Heart right ventricle (tissue), 16 donors: ENCODE results near the gene ERGIC3. TPM values are rescaled to one million over a fixed set of nuclear protein-coding genes. Genes with fewer than 3 reads are reported as not detected.

Source experiments
- ATAC-seq, 8 donors: fragments of 200-7000 bp; cut with Tn5 transposase; one replicate each; pipeline ENCODE4 v1.9.1; 2020; ENCODE audit warnings: mild to moderate bottlenecking in 8 of 8, moderate library complexity in 8 of 8, moderate number of reproducible peaks in 1 of 8
- DNase-seq, 2 donors: peaks; one replicate each; pipeline ENCODE4 v3.0.0-alpha.2; 2020
- H3K27ac ChIP-seq, 10 donors: fragments of 200-600 bp; sonication (generic) in 2 of 10; one replicate each; pipeline versions ENCODE4 v1.5.0 to v1.8.0; 2020 to 2022; ENCODE audit warnings: mild to moderate bottlenecking in 3 of 10
- H3K27me3 ChIP-seq, 7 donors: fragments of 200-600 bp; one replicate each; pipeline ENCODE4 v1.8.0; 2021 to 2022; ENCODE audit warnings: mild to moderate bottlenecking in 2 of 7
- H3K36me3 ChIP-seq, 9 donors: fragments of 200-600 bp; sonication (generic) in 1 of 9; one replicate each; pipeline versions ENCODE4 v1.5.0 to v1.8.0; 2020 to 2022; ENCODE audit warnings: mild to moderate bottlenecking in 2 of 9
- H3K4me1 ChIP-seq, 9 donors: fragments of 200-600 bp; sonication (generic) in 1 of 9; one replicate each; pipeline versions ENCODE4 v1.5.0 to v1.8.0; 2020 to 2022; ENCODE audit warnings: mild to moderate bottlenecking in 4 of 9
- H3K4me3 ChIP-seq, 10 donors: fragments of 200-600 bp; sonication (generic) in 2 of 10; one replicate each; pipeline versions ENCODE4 v1.5.0 to v1.8.0; 2020 to 2022; ENCODE audit warnings: mild to moderate bottlenecking in 7 of 10, moderate library complexity in 2 of 10
- H3K9me3 ChIP-seq, 11 donors: fragments of 200-600 bp in 10 of 11; sonication (generic) in 2 of 11; one replicate each; pipeline versions ENCODE4 v1.5.0 to v1.8.0; 2013 to 2022; ENCODE audit warnings: mild to moderate bottlenecking in 2 of 11, control low read depth in 1 of 11, moderate library complexity in 1 of 11
- WGBS, 2 donors: extraction: QIAGEN DNeasy Blood & Tissue Kit; methylation state at CpG; one replicate each; pipeline ENCODE4 v1.1.7; 2013; ENCODE audit warnings: inconsistent platforms in 1 of 2; 5-methylcytosine and 5-hydroxymethylcytosine counted together
- intact Hi-C, 10 donors: fragments of 100-400 bp; cut with DNase I; formaldehyde crosslinking; loops; one replicate each; pipeline versions ENCODE4 v1.11.1 to v1.14.2; 2022
- polyA plus RNA-seq, 2 donors: library from polyadenylated mRNA; stranded (reverse); fragments of 200-250 nt; gene quantifications; one replicate each; pipeline ENCODE4 v1.2.3, GENCODE V29; 2013
- total RNA-seq, 10 donors: library from RNA; stranded (reverse); fragmentation: NEBNext Ultra II Directional in 3 of 10; extraction: Animal tissue kit (Norgen Biotek cat#: 25700) in 3 of 10; gene quantifications; one replicate each; pipeline versions ENCODE4 v1.2.1 to v1.2.4, GENCODE V29; 2021 to 2023
- TF ChIP-seq, protein P1 (sequence below), 9 donors: fragments of 200-600 bp; sonication (generic) in 2 of 9; IDR thresholded peaks; one replicate each; pipeline versions ENCODE4 v1.5.0 to v1.8.0; 2021 to 2022; ENCODE audit warnings: antibody characterized with exemption in 9 of 9, mild to moderate bottlenecking in 5 of 9, moderate library complexity in 1 of 9
- donor health status: Arrhythmogenic right ventricular cardiomyopathy.
- donor health status: ischemic (EF 13 %, LVEDD 7.1; RV severe dilation, severe dysfunction).
- donor health status: healthy with polysubstance abuse.
- donor health status: DM: no; HTN: yes; CAD: no.
- donor health status: DM: no; HTN: no; CAD: no.
- donor health status: ischemic (EF 25% LVEDD 6.9; RV normal size, moderate dysfunction).
- donor health status: ischemic (EF 25% LVEDD 5.7; RV mildly dilated, moderate dysfunction).
- donor health status: healthy.
- donor health status: DM: yes; HTN: yes; CAD: no.
- donor health status: Ischemic cardiomyopathy.
- donor health status: ischemic (EF 35%, LVEDD 5.7; RV mildly dilated, moderate dysfunction).
- donor health status: nonischemic (EF 11% LVEDD 7.7; RV severe dilation, severe dysfunction).
- donor health status: DM: yes; HTN: yes; CAD: no.
- donor health status: PGD.
- donor health status: ischemic (EF 29% LVEDD 5.4; RV normal size, mild dysfunction).
- donor health status: nonischemic (EF 23%, LVEDD 6.1; RV moderate dilation, normal function).

ERGIC3 gene
- total and polyA plus RNA-seq, 12 donors, result 40.9 to 143 (median 103) TPM

DNA sequence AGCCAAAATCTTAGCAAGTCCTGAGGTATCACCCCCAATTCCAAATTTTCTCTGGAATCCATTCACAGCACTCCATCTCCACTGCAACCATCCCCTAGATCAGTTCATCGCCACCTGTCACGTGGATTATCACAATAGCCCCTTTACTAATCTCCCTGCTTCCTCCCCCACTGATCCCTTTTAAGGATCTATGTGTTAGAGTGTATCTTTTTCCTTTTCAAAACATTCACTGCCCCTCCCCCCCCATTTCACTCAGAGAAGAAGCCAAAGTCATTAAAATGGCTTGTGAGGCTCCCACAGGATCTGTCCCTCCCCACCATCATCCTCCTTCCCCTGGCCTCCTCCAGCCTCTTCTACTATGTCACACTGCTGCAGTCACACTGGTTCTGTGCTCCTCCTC, 55.3 kb downstream of the ERGIC3 start:
- Histone ChIP-seq H3K27ac (no peak overlapping the region), H3K4me3 (no peak overlapping the region), H3K4me1 (peaks cover 0 to 18% (median 16%) of the 10 kb centered on the region in 9 donors), H3K9me3 (no peaks in the 10 kb centered on the region), H3K27me3 (peaks cover 0 to 33% (median 18%) of the 10 kb centered on the region in 7 donors), H3K36me3 (no peaks in the 10 kb centered on the region)
- TF ChIP-seq, protein P1, sequence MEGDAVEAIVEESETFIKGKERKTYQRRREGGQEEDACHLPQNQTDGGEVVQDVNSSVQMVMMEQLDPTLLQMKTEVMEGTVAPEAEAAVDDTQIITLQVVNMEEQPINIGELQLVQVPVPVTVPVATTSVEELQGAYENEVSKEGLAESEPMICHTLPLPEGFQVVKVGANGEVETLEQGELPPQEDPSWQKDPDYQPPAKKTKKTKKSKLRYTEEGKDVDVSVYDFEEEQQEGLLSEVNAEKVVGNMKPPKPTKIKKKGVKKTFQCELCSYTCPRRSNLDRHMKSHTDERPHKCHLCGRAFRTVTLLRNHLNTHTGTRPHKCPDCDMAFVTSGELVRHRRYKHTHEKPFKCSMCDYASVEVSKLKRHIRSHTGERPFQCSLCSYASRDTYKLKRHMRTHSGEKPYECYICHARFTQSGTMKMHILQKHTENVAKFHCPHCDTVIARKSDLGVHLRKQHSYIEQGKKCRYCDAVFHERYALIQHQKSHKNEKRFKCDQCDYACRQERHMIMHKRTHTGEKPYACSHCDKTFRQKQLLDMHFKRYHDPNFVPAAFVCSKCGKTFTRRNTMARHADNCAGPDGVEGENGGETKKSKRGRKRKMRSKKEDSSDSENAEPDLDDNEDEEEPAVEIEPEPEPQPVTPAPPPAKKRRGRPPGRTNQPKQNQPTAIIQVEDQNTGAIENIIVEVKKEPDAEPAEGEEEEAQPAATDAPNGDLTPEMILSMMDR (IDR thresholded peaks at IDR 0.05), result no peak
- DNase-seq (no peak), ATAC-seq (no peak)
- 73 to 83% methylated on average over 2 of the region's 2 CpGs for WGBS, 2 donors
- intact Hi-C loops, result no loop called here

DNA sequence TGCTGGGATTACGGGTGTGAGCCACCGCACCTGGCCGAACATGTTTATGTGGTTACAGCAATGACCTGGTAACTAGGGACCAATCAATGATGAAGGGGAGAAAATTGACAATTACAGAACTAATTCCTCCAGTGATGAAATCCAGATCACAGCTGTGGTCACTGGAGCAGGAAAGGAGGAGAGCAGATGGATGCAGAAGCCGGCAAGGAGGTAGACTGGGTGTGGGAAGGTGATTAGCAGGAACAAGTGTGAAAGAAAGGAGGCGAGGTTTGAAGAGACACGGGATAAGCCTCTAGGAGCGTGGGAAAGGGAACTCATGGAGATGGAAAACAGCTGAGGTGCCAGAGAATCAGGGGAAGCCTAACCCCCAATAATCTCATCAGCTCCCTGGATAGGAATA, 56.6 kb downstream of the ERGIC3 start:
- H3K36me3 ChIP-seq, result no peaks in the 10 kb centered on the region
- no peak for ATAC-seq
- peaks cover 0 to 35% (median 21%) of the 10 kb centered on the region in 7 donors for H3K27me3 ChIP-seq
- H3K9me3 ChIP-seq, result no peaks in the 10 kb centered on the region
- peaks cover 0 to 18% (median 17%) of the 10 kb centered on the region in 9 donors for H3K4me1 ChIP-seq
- TF ChIP-seq, protein P1 (IDR thresholded peaks at IDR 0.05), result no peak
- no peak for DNase-seq
- WGBS, 2 donors, result 67 to 69% methylated on average over 7 of the region's 7 CpGs
- intact Hi-C loops, result no loop called here
- H3K4me3 ChIP-seq, result no peak overlapping the region
- H3K27ac ChIP-seq, result no peak overlapping the region

DNA sequence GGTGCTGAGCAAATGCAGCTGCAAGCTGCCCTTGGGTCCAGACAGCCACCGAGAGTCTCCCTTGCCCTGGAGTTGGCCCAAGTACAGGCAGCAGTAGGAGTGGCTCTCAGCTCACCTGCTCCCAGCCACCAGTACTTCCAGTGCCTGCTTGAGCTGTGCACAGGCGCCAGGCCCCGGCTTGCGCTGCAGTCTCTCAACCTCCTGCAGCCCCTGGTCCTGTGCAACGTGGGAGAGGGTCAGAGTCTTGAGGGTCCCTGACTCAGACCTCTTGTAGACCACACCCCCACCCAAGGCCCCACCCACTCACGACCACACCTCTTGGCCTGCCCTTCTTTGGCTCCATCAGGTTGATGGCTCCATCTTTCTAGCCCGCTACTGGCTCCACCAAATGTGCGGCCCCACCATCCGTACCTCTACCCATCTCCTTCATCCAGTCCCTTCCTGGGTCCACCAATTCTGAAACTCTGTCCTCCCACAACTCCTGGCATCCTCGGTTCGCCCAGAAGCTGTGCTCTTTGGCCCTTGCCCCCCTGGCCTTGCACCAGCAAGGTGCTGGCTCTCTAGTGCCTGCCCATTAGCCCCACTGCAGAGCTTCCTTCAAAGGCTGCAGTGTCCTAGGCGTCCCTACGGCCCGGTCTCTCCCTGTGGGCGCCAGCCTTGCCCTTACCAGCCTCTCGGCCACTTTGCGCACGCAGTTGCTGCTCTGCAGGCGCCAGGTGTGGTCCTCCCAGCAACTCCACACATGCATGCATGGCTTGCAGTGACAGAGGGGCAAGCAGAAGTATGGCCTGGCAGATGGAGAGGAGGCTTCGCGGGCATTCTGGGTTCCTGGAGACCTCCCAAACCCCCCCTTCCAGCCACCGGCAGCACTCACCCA, 57.3 kb downstream of the ERGIC3 start:
- TF ChIP-seq, protein P1 (IDR thresholded peaks at IDR 0.05), result no peak
- DNase-seq (no peak), ATAC-seq (no peak)
- H3K27me3 ChIP-seq, result peaks cover 0 to 35% (median 21%) of the 10 kb centered on the region in 7 donors
- H3K4me1 ChIP-seq, result peaks cover 0 to 18% (median 17%) of the 10 kb centered on the region in 9 donors
- H3K36me3 ChIP-seq, result no peaks in the 10 kb centered on the region
- H3K27ac ChIP-seq, result no peak overlapping the region
- 83 to 85% methylated on average over 22 of the region's 22 CpGs for WGBS, 2 donors
- no peaks in the 10 kb centered on the region for H3K9me3 ChIP-seq
- no peak overlapping the region for H3K4me3 ChIP-seq
- intact Hi-C loops, result no loop called here

DNA sequence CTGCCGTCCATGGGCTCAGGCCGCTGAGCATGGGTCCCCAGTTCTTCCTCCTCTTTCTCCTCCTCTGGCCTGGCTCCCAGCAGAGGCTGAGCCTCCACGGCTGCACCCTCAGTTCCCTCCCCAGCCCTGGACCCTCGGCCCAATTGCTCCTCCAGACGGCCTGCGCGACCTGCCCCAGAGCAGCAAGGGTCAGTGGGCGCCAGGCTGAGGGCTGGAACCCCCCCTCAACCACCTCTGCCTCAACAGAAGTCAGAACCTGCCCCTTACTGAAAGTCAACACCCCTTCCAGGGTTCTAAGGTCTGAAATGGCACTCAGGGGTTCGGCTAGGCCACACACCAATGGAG, 57.9 kb downstream of the ERGIC3 start:
- no peak for ATAC-seq
- peaks cover 0 to 18% (median 17%) of the 10 kb centered on the region in 9 donors for H3K4me1 ChIP-seq
- H3K27me3 ChIP-seq, result peaks cover 0 to 35% (median 21%) of the 10 kb centered on the region in 7 donors
- no peak overlapping the region for H3K27ac ChIP-seq
- DNase-seq, result no peak
- no peak overlapping the region for H3K4me3 ChIP-seq
- intact Hi-C loops, result loop anchor here in 1 of 10 donors (10.0 kb wide), 1 partner anchor 285 kb away; no protein-coding TSS in a partner anchor
- no peaks in the 10 kb centered on the region for H3K36me3 ChIP-seq
- H3K9me3 ChIP-seq, result no peaks in the 10 kb centered on the region
- 92 to 93% methylated on average over 9 of the region's 9 CpGs for WGBS, 2 donors
- TF ChIP-seq, protein P1 (IDR thresholded peaks at IDR 0.05), result no peak
